ENCODE data around the gene ATG13.

Gene ATG13

DNA sequence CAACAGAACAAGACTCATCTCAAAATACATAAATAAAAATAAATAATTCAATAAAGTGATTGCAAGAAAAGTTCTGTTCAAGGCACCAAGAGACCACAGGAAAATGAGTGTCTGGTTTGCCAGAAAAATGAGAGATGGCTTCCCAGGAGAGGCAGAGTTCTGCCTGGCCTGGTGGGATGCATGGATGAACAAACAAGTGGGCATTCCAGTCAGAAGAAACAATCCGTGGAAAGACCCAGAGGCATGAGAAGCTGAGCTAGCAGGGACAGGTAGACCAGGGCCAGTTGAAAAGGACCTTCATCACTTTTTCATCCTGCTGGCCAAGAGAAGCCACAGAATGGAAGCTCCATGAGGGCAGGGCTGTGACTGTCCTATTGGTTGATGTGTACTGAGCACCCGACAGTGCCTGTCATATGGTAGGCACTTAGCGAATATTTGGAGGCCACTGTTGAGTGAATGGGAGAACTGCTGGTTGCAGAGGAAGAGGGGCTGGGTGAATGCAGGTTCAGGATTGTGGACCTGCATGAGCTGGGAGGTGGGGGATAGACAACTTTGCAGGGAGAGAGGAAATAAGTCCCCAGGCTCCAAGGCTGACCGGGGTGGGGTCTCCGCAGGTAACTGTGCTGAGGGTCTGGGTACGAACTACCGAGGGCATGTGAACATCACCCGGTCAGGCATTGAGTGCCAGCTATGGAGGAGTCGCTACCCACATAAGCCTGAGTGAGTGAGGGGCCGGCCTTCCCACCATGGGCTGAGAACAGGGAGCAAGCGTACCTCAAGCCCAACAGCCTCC, 105.4 kb downstream of the ATG13 start:
- Histone ChIP-seq H3K27ac (ENCODE audit: low read length, poor library complexity, severe bottlenecking) (no peak overlapping the region), H3K9ac (ENCODE audit: low read length) (no peak overlapping the region), H4K8ac (ENCODE audit: low read length) (no peak overlapping the region), H3K18ac (ENCODE audit: low read depth in 1 of 2, low read length in 2 of 2) (no peak overlapping the region), H3K4me1 (ENCODE audit: control insufficient read depth, insufficient read depth, low read depth, low read length) (peaks cover 20% of the 10 kb centered on the region), H3K4ac (ENCODE audit: low read depth in 1 of 2, low read length in 2 of 2) (no peak overlapping the region), H2AFZ (ENCODE audit: low read depth, low read length) (no peak overlapping the region), H2BK120ac (ENCODE audit: low read depth, low read length) (no peak overlapping the region), H2BK12ac (ENCODE audit: low read length in 2 of 2) (no peak overlapping the region), H3K14ac (ENCODE audit: low read length in 2 of 2) (no peak overlapping the region), H3K79me1 (replicated peaks; ENCODE audit: low read length, poor library complexity, severe bottlenecking) (no peaks in the 10 kb centered on the region), H4K91ac (ENCODE audit: low read length) (no peak overlapping the region), H3K4me2 (ENCODE audit: low read length, poor library complexity, severe bottlenecking) (no peak overlapping the region), H3K36me3 (ENCODE audit: control insufficient read depth in 1 of 2, insufficient read depth in 2 of 2, low read depth in 1 of 2, low read length in 2 of 2) (no peaks in the 10 kb centered on the region), H3K4me3 (ENCODE audit: insufficient read depth in 1 of 2, low read depth in 1 of 2, low read length in 2 of 2) (no peak overlapping the region), H3K9me3 (ENCODE audit: control insufficient read depth, low read length) (no peaks in the 10 kb centered on the region), H2BK5ac (ENCODE audit: low read depth, low read length, poor library complexity, severe bottlenecking) (no peak overlapping the region), H3K27me3 (ENCODE audit: control insufficient read depth in 1 of 2, insufficient read depth in 1 of 2, low read length in 2 of 2) (no peaks in the 10 kb centered on the region), H3K23ac (ENCODE audit: low read length in 2 of 2) (no peak overlapping the region), H2AK5ac (ENCODE audit: low read length, severe bottlenecking) (no peak overlapping the region), H2BK15ac (ENCODE audit: low read depth, poor library complexity, severe bottlenecking) (no peak overlapping the region)
- no peak for DNase-seq
- WGBS: 95% methylated on average over 11 of the region's 11 CpGs

GRCh38 chr11:46723359-46723680, 106.0 kb downstream of the ATG13 start:
- WGBS: 95% methylated on average over 8 of the region's 8 CpGs
- Histone ChIP-seq H3K36me3 (ENCODE audit: control insufficient read depth in 1 of 2, insufficient read depth in 2 of 2, low read depth in 1 of 2, low read length in 2 of 2) (no peaks in the 10 kb centered on the region), H2AFZ (ENCODE audit: low read depth, low read length) (no peak overlapping the region), H3K14ac (ENCODE audit: low read length in 2 of 2) (no peak overlapping the region), H3K27ac (ENCODE audit: low read length, poor library complexity, severe bottlenecking) (no peak overlapping the region), H2BK5ac (ENCODE audit: low read depth, low read length, poor library complexity, severe bottlenecking) (no peak overlapping the region), H2BK120ac (ENCODE audit: low read depth, low read length) (no peak overlapping the region), H3K4me2 (ENCODE audit: low read length, poor library complexity, severe bottlenecking) (no peak overlapping the region), H3K23ac (ENCODE audit: low read length in 2 of 2) (no peak overlapping the region), H3K79me1 (replicated peaks; ENCODE audit: low read length, poor library complexity, severe bottlenecking) (no peaks in the 10 kb centered on the region), H2AK5ac (ENCODE audit: low read length, severe bottlenecking) (no peak overlapping the region), H2BK15ac (ENCODE audit: low read depth, poor library complexity, severe bottlenecking) (no peak overlapping the region), H4K8ac (ENCODE audit: low read length) (no peak overlapping the region), H3K9me3 (ENCODE audit: control insufficient read depth, low read length) (no peaks in the 10 kb centered on the region), H3K27me3 (ENCODE audit: control insufficient read depth in 1 of 2, insufficient read depth in 1 of 2, low read length in 2 of 2) (no peaks in the 10 kb centered on the region), H3K18ac (ENCODE audit: low read depth in 1 of 2, low read length in 2 of 2) (no peak overlapping the region), H3K4me1 (ENCODE audit: control insufficient read depth, insufficient read depth, low read depth, low read length) (peaks cover 16% of the 10 kb centered on the region), H4K91ac (ENCODE audit: low read length) (no peak overlapping the region), H3K4me3 (ENCODE audit: insufficient read depth in 1 of 2, low read depth in 1 of 2, low read length in 2 of 2) (no peak overlapping the region), H3K4ac (ENCODE audit: low read depth in 1 of 2, low read length in 2 of 2) (no peak overlapping the region), H3K9ac (ENCODE audit: low read length) (no peak overlapping the region), H2BK12ac (ENCODE audit: low read length in 2 of 2) (no peak overlapping the region)
- DNase-seq: no peak

- Histone ChIP-seq H3K36me3 (ENCODE audit: control insufficient read depth in 1 of 2, insufficient read depth in 2 of 2, low read depth in 1 of 2, low read length in 2 of 2) (no peaks in the 10 kb centered on the region), H2AFZ (ENCODE audit: low read depth, low read length) (no peak overlapping the region), H3K23ac (ENCODE audit: low read length in 2 of 2) (no peak overlapping the region), H3K4ac (ENCODE audit: low read depth in 1 of 2, low read length in 2 of 2) (no peak overlapping the region), H3K27ac (ENCODE audit: low read length, poor library complexity, severe bottlenecking) (no peak overlapping the region), H2BK15ac (ENCODE audit: low read depth, poor library complexity, severe bottlenecking) (no peak overlapping the region), H4K8ac (ENCODE audit: low read length) (no peak overlapping the region), H3K9me3 (ENCODE audit: control insufficient read depth, low read length) (no peaks in the 10 kb centered on the region), H3K14ac (ENCODE audit: low read length in 2 of 2) (no peak overlapping the region), H3K18ac (ENCODE audit: low read depth in 1 of 2, low read length in 2 of 2) (no peak overlapping the region), H4K91ac (ENCODE audit: low read length) (no peak overlapping the region), H2BK120ac (ENCODE audit: low read depth, low read length) (no peak overlapping the region), H2BK5ac (ENCODE audit: low read depth, low read length, poor library complexity, severe bottlenecking) (no peak overlapping the region), H3K4me1 (ENCODE audit: control insufficient read depth, insufficient read depth, low read depth, low read length) (peaks cover 13% of the 10 kb centered on the region), H3K27me3 (ENCODE audit: control insufficient read depth in 1 of 2, insufficient read depth in 1 of 2, low read length in 2 of 2) (no peaks in the 10 kb centered on the region), H3K4me3 (ENCODE audit: insufficient read depth in 1 of 2, low read depth in 1 of 2, low read length in 2 of 2) (no peak overlapping the region), H2BK12ac (ENCODE audit: low read length in 2 of 2) (no peak overlapping the region), H3K4me2 (ENCODE audit: low read length, poor library complexity, severe bottlenecking) (no peak overlapping the region), H3K79me1 (replicated peaks; ENCODE audit: low read length, poor library complexity, severe bottlenecking) (no peaks in the 10 kb centered on the region), H3K9ac (ENCODE audit: low read length) (no peak overlapping the region), H2AK5ac (ENCODE audit: low read length, severe bottlenecking) (no peak overlapping the region)
- WGBS: 80% methylated on average over 8 of the region's 8 CpGs
- no peak for DNase-seq
These were observed 106.7 kb downstream of the ATG13 start for GRCh38 chr11:46724088-46724487.
